Endodermal cell (in vitro differentiated cells): ENCODE data around the gene GRSF1. TPM values are rescaled to one million over a fixed set of nuclear protein-coding genes. Genes with fewer than 3 reads are reported as not detected.

Experiments used
- DNase-seq: peaks from one replicate; pipeline ENCODE4 v3.0.0-alpha.2; 2017
- H3K27ac ChIP-seq: 2 replicates; pipeline ENCODE4 v1.5.1; 2013; ENCODE audit warnings: mild to moderate bottlenecking, low read depth, low read length, moderate library complexity
- H3K27me3 ChIP-seq: 2 replicates; pipeline ENCODE4 v1.6.1; 2013; ENCODE audit warnings: mild to moderate bottlenecking, low read length, moderate library complexity; ENCODE audit not compliant: insufficient read depth, control insufficient read depth, poor library complexity, severe bottlenecking
- H3K36me3 ChIP-seq: 2 replicates; pipeline ENCODE4 v1.7.0; 2013; ENCODE audit warnings: mild to moderate bottlenecking, low read length, moderate library complexity; ENCODE audit not compliant: control insufficient read depth, insufficient read depth
- H3K4me1 ChIP-seq: one replicate; pipeline ENCODE4 v1.7.0; 2013; ENCODE audit warnings: low read length; ENCODE audit not compliant: control insufficient read depth, insufficient read depth
- H3K4me3 ChIP-seq: 2 replicates; pipeline ENCODE4 v1.5.1; 2013; ENCODE audit warnings: mild to moderate bottlenecking, low read length, moderate library complexity
- H3K9ac ChIP-seq: 2 replicates; pipeline ENCODE4 v1.6.1; 2013; ENCODE audit warnings: mild to moderate bottlenecking, low read length, moderate library complexity; ENCODE audit not compliant: poor library complexity, severe bottlenecking; ENCODE audit errors: extremely low read depth
- H3K9me3 ChIP-seq: 2 replicates; pipeline ENCODE4 v1.6.1; 2013; ENCODE audit warnings: mild to moderate bottlenecking, low read length, moderate library complexity; ENCODE audit not compliant: control insufficient read depth
- H3K27ac Mint-ChIP-seq: 2 replicates; pipeline ENCODE4 v1.8.0; 2020; ENCODE audit warnings: mixed read lengths
- H3K27me3 Mint-ChIP-seq: 2 replicates; pipeline ENCODE4 v1.8.0; 2021; ENCODE audit warnings: mild to moderate bottlenecking, mixed read lengths; ENCODE audit not compliant: insufficient read depth
- H3K36me3 Mint-ChIP-seq: 2 replicates; pipeline ENCODE4 v1.8.0; 2020; ENCODE audit warnings: low read depth, mixed read lengths
- H3K4me1 Mint-ChIP-seq: 2 replicates; pipeline ENCODE4 v1.8.0; 2020; ENCODE audit warnings: mixed read lengths
- H3K4me3 Mint-ChIP-seq: 2 replicates; pipeline ENCODE4 v1.8.0; 2020; ENCODE audit warnings: mild to moderate bottlenecking, moderate library complexity, mixed read lengths
- H3K9me3 Mint-ChIP-seq: 2 replicates; pipeline ENCODE4 v1.8.0; 2020; ENCODE audit warnings: mild to moderate bottlenecking, mixed read lengths
- CTCF ChIP-seq: fragments of 200-600 bp; sonication (generic); conservative IDR thresholded peaks from 2 replicates; pipeline ENCODE4 v1.5.0; 2021; ENCODE audit warnings: antibody characterized with exemption, mild to moderate bottlenecking
- WGBS, 2 experiments: methylation state at CpG; one replicate each; pipeline versions ENCODE4 v1.1.5 to v1.1.7; 2013; ENCODE audit warnings: missing lambda C conversion rate in 2 of 2, mixed read lengths in 1 of 2; ENCODE audit not compliant: insufficient coverage in 1 of 2, insufficient read length in 1 of 2; 5-methylcytosine and 5-hydroxymethylcytosine counted together
- total RNA-seq, 2 donors: library from RNA; stranded (reverse); fragmentation: NEBNext Ultra II Directional in 1 of 2; extraction: Animal tissue kit (Norgen Biotek cat#: 25700) in 1 of 2; gene quantifications; 2 replicates in 1 of 2; 3 replicates in 1 of 2; pipeline ENCODE4 v1.2.1, GENCODE V29; 2021

The GRSF1 gene
- total RNA-seq, 2 donors from 2014 or later = 108 to 123 TPM

GRCh38 chr4:70768301-70768948 lies 71.3 kb downstream of the GRSF1 start:
- no peak overlapping the region for H3K4me3 ChIP-seq
- no peak for DNase-seq
- peaks cover 54% of the 10 kb centered on the region for H3K36me3 Mint-ChIP-seq
- no peak overlapping the region for H3K27ac ChIP-seq
- H3K27me3 ChIP-seq = no peaks in the 10 kb centered on the region
- no peaks in the 10 kb centered on the region for H3K9me3 ChIP-seq
- no peaks in the 10 kb centered on the region for H3K27me3 Mint-ChIP-seq
- H3K27ac Mint-ChIP-seq = no peak overlapping the region
- H3K9me3 Mint-ChIP-seq = no peaks in the 10 kb centered on the region
- H3K36me3 ChIP-seq = peaks cover 46% of the 10 kb centered on the region
- WGBS, 2 experiments = 87 to 100% methylated on average over 3 of the region's 3 CpGs
- H3K4me3 Mint-ChIP-seq = no peak overlapping the region
- H3K4me1 Mint-ChIP-seq = no peaks in the 10 kb centered on the region
- TF ChIP-seq CTCF = no peak
- no peaks in the 10 kb centered on the region for H3K4me1 ChIP-seq
- no peak overlapping the region for H3K9ac ChIP-seq

Other genes starting within 250 kb of the GRSF1 start
- gene AMBN, start 247.6 kb downstream of the GRSF1 start, total RNA-seq = not detected
- not detected for gene ENAM, start 211.1 kb downstream of the GRSF1 start, total RNA-seq
- not detected for gene JCHAIN, start 173.4 kb downstream of the GRSF1 start, total RNA-seq
- 10 to 100 TPM; 36.0 to 37.8 TPM for gene UTP3, start 151.4 kb downstream of the GRSF1 start, total RNA-seq
- 10 to 100 TPM; 75.1 to 91.2 TPM for gene RUFY3, start 117.9 kb downstream of the GRSF1 start, total RNA-seq
- 10 to 100 TPM; 28.7 to 30.5 TPM for gene MOB1B, start 62.5 kb upstream of the GRSF1 start, total RNA-seq
- gene DCK, start 153.8 kb upstream of the GRSF1 start, total RNA-seq = 10 to 100 TPM; 15.3 to 26.1 TPM